HPDE6-E6E7 (cell line): ENCODE measurements around the gene HMGCL.
A peak's percentile ranks its signal among the peaks of the same experiment; 100 is the strongest.
"Not testable (repeated sequence)": the region's sequence is repeated elsewhere in the genome, so short reads cannot be mapped to it uniquely, and the experiment has no call there.

Experiments
- DNase-seq: peaks from one replicate; pipeline ENCODE4 v3.0.0; 2011; ENCODE audit warnings: missing footprints; ENCODE audit errors: extremely low spot score

Gene HMGCL

GRCh38 chr1:23798662-23799142 lies 26.5 kb downstream of the HMGCL start:
- DNase-seq, result no peak

DNA sequence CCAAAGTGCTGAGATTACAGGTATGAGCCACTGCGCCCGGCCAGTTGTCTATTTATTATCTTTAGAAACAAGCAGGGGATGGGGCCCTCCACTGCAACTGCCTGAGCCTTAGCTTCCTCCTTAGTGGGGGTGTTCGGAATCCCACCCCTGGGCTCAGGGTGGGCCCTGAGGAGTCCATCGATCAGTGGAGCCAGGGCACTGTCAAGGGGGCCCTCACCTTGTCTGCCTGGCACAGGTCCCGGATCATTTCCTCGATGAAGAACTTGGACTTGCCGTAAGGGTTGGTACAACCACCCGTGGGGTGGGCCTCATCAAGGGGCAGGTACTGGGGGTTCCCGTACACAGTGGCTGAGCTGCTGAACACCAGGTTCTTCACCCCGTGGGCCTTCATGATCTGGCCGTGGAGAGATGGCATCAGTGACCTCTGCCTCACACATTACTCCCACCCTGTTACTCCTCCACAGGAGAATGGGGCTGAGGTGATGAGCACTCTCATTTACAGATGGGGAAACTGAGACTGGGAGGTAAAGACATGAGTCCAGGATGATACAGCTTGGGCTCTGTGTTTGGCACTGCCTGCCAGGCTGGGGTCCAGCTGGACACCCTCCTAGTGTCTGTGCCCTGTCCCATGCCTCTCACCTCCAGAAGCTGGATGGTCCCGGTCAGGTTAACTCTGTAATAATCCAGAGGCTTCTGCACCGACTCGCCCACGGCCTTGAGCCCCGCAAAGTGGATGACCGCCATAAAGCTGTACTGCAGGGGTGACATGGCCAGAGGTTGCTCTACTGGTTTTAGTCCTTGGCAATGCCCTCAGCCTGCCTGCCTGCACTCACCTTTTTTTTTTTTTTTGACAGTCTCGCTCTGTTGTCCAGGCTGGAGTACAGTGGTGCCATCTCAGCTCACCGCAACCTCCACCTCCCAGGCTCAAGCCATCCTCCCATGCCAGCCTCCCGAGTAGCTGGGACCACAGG lies 27.5 kb downstream of the HMGCL start:
- DNase-seq, result no peak

DNA sequence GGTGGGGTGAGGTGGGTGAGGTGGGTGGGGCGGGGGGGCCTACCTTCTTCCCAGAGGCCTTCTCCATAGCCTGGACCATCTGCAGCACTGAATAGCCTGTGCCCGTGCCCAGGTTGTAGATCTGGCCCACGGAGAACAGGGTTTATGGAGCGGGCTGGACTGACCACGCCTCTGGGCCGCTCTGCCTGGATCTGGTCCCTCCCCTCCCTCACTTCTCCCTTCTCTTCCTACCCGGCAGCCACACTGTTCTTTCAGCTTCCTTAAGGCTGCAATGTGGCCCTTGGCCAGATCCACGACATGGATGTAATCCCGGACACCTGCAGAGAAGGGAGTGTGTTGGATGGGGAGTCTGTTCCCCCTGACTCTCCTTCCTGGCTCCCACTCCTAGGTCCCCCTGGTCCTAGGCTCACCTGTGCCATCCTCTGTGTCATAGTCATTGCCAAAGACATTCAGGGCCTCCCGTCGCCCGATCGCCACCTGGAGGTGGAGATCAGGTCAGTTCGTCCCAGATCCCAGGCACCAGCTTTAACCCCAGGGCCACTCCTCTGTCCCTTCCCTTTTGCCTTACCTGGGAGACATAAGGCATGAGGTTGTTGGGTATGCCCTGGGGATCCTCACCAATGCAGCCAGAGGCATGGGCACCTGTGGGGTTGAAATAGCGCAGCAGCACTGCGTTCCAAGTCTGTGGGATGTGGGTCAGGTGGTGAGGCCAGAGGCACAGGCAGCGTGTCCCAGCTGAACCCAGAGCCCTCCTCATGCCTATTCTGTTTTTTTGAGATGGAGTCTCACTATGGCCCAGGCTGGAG lies 28.6 kb downstream of the HMGCL start:
- DNase-seq, result no peak

GRCh38 chr1:23795676-23796465 lies 29.4 kb downstream of the HMGCL start:
- no peak for DNase-seq

DNA sequence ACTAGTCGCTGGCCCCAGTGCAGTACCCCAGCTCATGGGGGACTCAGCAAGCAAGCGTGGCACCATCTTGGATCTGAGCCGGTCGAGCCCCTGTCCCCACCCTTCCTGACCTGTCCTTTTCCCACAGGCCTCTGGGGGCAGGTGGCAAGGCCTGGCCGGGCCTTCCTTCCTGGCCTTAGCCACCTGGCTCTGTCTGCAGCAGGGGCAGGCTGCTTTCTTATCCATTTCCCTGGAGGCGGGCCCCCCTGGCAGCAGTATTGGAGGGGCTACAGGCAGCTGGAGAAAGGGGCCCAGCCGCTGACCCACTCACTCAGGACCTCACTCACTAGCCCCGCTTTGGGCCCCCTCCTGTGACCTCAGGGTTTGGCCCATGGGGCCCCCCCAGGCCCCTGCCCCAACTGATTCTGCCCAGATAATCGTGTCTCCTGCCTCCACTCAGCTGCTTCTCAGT lies 30.5 kb downstream of the HMGCL start:
- DNase-seq, result not testable (repeated sequence)

DNA sequence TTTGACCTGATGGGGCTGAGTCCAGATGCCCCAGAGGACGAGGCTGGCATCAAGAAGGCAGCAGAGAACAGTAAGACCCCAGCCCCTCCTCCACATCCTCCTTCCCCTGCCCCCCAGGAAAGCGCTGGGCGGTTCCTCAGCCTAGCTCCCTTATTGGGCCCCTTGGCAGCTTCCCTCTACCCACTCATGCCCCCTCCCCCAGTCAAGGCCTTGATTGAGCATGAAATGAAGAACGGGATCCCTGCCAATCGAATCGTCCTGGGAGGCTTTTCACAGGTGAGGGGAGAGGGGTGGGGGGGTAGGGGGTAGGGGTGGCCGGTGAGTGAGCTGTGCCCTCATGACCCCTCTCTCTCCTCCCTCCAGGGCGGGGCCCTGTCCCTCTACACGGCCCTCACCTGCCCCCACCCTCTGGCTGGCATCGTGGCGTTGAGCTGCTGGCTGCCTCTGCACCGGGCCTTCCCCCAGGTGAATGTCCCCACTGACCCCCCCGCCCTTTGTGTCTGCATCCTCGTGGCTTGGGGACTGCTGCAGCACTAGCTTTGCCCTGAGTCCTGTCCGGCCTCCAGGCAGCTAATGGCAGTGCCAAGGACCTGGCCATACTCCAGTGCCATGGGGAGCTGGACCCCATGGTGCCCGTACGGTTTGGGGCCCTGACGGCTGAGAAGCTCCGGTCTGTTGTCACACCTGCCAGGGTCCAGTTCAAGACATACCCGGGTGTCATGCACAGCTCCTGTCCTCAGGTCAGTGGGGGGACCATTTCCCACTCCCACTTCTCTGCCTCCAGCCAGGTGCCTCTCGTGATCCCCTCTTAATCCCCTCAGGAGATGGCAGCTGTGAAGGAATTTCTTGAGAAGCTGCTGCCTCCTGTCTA lies 31.1 kb downstream of the HMGCL start:
- DNase-seq, result no peak

DNA sequence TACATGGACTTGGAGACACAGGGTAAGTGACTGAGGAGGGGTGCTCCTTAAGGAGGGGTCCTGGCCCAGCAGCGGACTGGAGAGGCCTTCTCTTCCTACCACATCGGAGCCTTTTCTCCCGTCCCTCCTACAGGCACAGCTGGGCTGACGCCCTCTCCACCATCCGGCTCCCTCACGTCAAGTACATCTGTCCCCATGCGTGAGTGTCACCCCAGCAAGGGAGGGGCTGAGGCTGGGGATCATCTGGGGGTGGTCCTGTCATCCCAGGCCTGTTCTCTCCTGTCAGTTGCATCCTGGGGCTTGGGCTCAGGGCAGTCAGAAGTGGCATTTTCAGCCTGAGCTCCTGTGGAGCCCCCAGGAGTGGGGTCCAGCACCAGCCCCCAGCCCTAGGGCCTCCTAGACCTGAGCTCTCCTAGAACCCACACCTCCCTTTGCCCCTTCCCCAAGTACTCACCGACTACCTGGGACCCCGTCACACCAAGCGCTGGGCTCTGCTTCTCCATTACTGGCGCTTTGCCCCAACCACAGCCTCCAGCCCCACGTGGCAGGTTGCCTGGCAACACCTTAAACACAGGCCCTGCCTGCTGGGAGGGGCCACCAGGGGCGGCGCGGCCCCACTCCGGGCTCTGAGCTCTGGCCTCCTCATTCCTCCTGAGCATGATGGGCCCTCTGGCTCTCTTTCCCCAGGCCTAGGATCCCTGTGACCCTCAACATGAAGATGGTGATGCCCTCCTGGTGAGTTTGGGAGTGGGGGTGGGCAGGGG lies 32.0 kb downstream of the HMGCL start:
- DNase-seq, result no peak

DNA sequence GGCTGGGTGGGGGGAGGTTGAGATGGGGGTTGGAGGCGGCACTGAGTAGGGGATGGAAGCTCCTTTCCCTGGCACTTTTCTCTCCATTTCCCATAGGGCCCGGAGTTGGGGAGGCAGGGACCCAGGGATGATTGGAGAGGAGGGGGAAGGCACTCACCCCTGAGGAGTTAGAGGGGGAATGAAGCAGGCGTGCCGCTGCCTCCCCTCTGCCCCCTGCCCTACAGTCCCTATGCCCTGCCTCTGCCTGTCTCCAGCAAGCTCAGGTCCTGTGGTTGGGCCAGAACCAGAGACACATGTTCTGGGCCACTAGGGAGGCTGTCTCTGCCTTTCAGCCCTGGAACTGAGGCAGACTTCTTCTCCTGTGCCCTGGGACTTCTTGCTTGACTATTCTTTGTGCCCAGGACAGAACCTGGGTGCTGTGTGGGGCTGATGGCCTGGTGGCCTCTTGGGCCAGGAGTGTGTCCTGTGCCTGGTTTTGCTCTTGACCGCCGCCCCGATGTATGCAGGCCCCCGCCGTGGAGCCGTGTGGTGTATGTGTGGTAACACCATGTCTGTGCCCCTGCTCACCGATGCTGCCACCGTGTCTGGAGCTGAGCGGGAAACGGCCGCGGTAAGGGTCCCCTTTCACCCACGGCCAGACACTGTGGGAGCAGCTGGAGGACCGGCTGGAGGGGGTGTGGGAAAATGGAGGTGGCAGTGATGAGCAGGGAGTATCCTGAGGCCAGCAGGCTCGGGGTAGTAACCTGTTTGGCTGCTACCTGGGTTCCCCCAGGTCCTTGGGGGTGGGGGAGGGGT lies 32.9 kb downstream of the HMGCL start:
- no peak for DNase-seq

GRCh38 chr1:23791516-23792047 lies 33.6 kb downstream of the HMGCL start:
- peak; percentile 54 for DNase-seq

- peak; percentile 81 for DNase-seq
These were observed 34.3 kb downstream of the HMGCL start, which contains the start of gene LYPLA2 for GRCh38 chr1:23790696-23791515. TSS of gene LYPLA2 (plus strand) at chr1:23791145. CDS start at chr1:23792683, 1,538 bp downstream.

GRCh38 chr1:23788695-23789094 lies 36.5 kb downstream of the HMGCL start:
- DNase-seq, result no peak

- DNase-seq, result no peak
These were observed 37.5 kb downstream of the HMGCL start for GRCh38 chr1:23787701-23788100.

DNA sequence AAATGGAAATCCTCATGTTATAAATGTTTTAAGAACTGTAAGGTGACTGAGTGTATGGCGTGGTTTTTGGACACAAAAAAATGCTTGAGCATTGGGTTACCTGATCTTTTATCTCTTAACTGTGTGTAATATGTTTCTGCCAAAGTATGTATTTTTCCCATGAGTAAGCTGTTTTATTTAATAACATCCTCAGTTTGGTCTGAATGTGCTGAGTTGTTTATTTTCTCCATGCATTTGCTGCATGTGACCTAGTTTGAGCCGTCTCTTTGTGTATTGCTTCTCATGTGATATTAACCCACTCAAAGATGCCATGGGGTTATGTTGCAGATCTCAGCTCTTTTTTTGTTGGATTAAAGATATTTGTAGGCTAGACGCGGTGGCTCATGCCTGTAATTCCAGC lies 40.4 kb downstream of the HMGCL start:
- DNase-seq, result no peak

- DNase-seq, result not testable (repeated sequence)
These were observed 42.1 kb downstream of the HMGCL start for GRCh38 chr1:23783141-23783540.

- no peak for DNase-seq
These were observed 45.3 kb downstream of the HMGCL start for GRCh38 chr1:23779826-23780371.

DNA sequence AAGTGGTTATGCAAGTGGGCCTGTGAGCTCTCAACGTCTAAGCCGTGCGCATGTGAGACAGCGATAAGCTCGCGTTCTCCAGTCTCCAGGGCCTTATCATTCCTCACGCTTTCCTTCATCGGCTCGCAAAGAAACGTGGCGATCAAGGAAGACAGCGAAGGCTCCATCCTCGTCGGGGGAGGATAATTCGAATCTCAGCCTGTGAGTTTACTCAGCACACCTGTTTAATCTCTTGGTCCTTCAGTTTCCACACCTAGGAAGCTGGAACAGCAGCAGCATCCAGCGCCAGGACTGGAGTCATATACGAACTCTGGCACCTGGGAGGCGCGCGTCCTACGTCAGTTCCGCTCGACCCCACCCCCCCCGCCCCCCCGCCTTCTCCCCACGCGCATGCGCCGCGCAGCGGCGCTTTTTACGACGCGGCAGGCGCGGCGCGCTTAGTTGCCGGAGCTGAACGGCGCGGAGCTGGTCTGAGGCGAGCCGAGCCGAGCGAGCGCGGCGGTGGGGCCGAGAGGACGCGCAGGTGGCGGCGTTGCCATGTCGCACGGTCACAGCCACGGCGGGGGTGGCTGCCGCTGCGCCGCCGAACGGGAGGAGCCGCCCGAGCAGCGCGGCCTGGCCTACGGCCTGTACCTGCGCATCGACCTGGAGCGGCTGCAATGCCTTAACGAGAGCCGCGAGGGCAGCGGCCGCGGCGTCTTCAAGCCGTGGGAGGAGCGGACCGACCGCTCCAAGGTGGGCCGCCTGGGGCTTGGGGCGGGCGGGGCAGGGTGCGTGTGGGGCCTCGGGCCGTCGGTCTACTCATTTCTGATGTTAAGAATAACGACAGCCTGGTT lies 47.0 kb downstream of the HMGCL start, which contains the start of gene PITHD1:
PITHD1 (plus strand) TSS at position 440 of the 836 bp plus-strand sequence; CDS start at position 538, 98 bp downstream.
- DNase-seq, result peak; percentile 93
